ENCODE data around the gene KRT8. TPM values are rescaled to one million over a fixed set of nuclear protein-coding genes. Genes with fewer than 3 reads are reported as not detected.

KRT8 gene
- total RNA-seq, 1 experiment from 2014 or later, result 1,655 TPM

DNA sequence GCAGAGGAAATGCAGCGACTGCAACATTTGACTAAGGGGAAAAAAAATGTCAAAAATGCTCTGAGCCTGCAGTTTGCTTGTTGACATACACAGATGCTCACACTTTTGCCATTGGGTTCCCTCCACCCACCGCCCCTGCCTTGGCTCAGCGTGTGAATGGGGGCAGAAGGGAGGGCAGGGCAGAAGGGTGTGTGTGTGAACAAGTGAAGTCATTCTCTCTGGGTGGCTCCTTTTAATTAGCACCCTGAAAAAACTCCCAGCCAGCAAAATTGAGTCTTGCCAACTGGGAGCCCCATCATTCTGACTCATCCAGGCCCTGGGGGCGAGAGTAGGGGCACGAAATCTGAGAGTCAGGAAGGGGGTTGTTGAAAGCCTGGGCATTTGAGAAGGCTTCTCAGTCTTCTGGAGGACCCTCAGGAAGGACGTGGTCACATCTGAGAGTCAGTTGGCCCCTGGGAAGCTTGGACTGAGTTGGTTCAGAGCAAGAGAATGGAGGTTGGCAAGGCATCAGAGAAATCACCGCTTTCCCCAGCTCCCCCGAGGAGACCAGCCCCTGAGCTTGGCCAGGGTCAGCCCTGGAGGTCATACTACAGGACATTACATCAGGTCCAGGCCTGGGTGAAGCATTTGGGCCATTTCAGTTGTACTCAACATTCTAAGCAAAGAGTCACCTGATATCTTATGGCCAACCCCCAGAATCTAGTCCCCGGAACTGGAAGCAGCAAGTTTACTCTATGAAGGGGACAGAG is 33.4 kb downstream of the KRT8 start:
- TF ChIP-seq POLR2A (IDR thresholded peaks at IDR 0.05; ENCODE audit: borderline replicate concordance, extremely low read depth, insufficient read depth, insufficient read length) (no peak), POLR2AphosphoS5 (IDR thresholded peaks at IDR 0.05; ENCODE audit: low read depth, low read length) (0 out of 2 replicates have a peak, but pooled peaks have one; percentile 36)
- intact Hi-C loops (cut with micrococcal nuclease), result loop anchor here (2.0 to 5.0 kb wide), 5 partner anchors 205 to 724 kb away; no protein-coding TSS in a partner anchor
- H3K36me3 ChIP-seq (ENCODE audit: control insufficient read depth in 1 of 2, insufficient read depth in 2 of 2, low read length in 2 of 2), result no peaks in the 10 kb centered on the region
- no peaks in the 10 kb centered on the region for H4K20me1 ChIP-seq (ENCODE audit: insufficient read depth)
- no peaks in the 10 kb centered on the region for H3K9me2 ChIP-seq (ENCODE audit: insufficient read depth)
- ChIA-PET POLR2A (interaction anchor here (1.6 to 6.2 kb wide), 2 partner anchors 723 to 727 kb away, joined by 4 to 48 read pairs; no protein-coding TSS in a partner anchor), RAD21 (ENCODE audit: low non-redundant PET in 1 of 2, low total read pairs in 2 of 2, uncharacterized antibody in 2 of 2, unreplicated experiment in 2 of 2) (interaction anchor here in 1 of 2 experiments (1.3 kb wide), 1 partner anchor 728 kb away, joined by 6 read pairs; no protein-coding TSS in a partner anchor), CTCF (interaction anchor here (0.7 to 2.1 kb wide), 18 partner anchors 8 to 728 kb away, joined by 3 to 33 read pairs (median 8); partner anchors contain the start of genes EIF4B and KRT85)
- peaks cover 54 to 69% of the 10 kb centered on the region in 2 experiments for H3K4me1 ChIP-seq (ENCODE audit: control insufficient read depth in 1 of 2, insufficient read depth in 2 of 2, low read length in 2 of 2)
- H3K27me3 ChIP-seq (ENCODE audit: insufficient read depth, low read length), result no peaks in the 10 kb centered on the region
- 0 out of 4 replicates have a peak overlapping the region, but pooled peaks of 1 of the 2 experiments have one; percentile 16 for H3K4me3 ChIP-seq (replicated peaks in 1 of 2; ENCODE audit: low read depth in 1 of 2, low read length in 2 of 2)
- peak overlapping the region; percentile 78 for H3K9ac ChIP-seq (ENCODE audit: low read length)
- no peak for ATAC-seq
- BruUV-seq (replicated peaks), result no TSS peak
- H3K27ac ChIP-seq (ENCODE audit: low read depth, low read length), result peak overlapping the region; percentile 81
- DNase-seq (ENCODE audit: low read depth, low spot score), result no peak
- peak overlapping the region; percentile 91 for H3K4me2 ChIP-seq (ENCODE audit: low read length)
- H3K9me3 ChIP-seq (ENCODE audit: control insufficient read depth in 1 of 2, insufficient read depth in 1 of 2, low read depth in 1 of 2, low read length in 2 of 2), result no peaks in the 10 kb centered on the region
- H3K79me2 ChIP-seq (ENCODE audit: insufficient read depth, low read length), result no peaks in the 10 kb centered on the region
- peak overlapping the region; percentile 51 for H2AFZ ChIP-seq (ENCODE audit: low read depth, low read length, poor library complexity, severe bottlenecking)

DNA sequence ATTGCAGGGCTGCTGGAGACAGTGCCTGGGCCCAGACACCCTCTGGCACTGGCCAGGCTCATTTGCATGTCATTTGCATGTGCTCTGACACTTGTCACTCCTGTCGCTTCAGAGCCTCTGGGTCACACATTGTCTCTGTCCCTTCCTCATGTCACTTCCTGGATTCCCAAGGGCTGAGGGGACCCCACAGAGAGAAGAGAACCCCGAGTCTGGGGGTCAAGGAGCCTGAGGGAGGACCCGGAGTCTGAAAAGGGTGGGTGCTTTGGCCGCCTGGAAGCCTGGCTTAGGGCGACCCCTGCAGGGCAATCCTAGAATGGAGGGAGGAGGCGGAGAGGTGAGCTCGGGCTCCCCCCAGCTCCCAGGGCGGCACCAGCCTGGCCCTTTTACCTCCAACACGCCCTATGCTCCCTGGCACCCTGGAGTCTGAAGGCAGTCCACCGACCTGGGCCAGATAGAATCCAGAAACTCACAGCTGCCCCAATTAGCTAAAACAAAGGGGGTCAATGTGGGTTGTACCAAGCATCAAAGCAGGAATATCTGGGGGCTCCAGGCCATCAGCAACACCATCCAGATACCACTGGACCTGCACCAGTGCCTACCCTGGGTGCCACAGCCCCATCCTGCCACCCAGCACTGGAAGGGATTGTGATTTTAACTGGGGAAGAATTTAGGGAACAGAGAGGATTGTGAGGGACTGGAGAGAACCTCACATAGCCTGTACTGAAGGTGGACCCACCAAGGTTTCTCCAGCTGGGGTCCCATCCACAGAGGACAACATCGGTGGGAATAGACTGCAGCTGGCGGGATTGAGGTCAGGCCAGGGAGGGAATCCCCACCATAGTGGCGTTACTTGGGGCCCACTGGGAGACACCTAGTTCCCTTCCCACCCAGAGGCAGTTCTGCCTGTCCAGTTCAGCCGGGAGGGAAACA is 34.2 kb downstream of the KRT8 start:
- no peak for TF ChIP-seq TCF7L2 (IDR thresholded peaks at IDR 0.05; ENCODE audit: borderline replicate concordance, extremely low read depth, insufficient read depth, insufficient read length)
- TF ChIP-seq, protein P1, sequence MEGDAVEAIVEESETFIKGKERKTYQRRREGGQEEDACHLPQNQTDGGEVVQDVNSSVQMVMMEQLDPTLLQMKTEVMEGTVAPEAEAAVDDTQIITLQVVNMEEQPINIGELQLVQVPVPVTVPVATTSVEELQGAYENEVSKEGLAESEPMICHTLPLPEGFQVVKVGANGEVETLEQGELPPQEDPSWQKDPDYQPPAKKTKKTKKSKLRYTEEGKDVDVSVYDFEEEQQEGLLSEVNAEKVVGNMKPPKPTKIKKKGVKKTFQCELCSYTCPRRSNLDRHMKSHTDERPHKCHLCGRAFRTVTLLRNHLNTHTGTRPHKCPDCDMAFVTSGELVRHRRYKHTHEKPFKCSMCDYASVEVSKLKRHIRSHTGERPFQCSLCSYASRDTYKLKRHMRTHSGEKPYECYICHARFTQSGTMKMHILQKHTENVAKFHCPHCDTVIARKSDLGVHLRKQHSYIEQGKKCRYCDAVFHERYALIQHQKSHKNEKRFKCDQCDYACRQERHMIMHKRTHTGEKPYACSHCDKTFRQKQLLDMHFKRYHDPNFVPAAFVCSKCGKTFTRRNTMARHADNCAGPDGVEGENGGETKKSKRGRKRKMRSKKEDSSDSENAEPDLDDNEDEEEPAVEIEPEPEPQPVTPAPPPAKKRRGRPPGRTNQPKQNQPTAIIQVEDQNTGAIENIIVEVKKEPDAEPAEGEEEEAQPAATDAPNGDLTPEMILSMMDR (IDR thresholded peaks at IDR 0.05 in 2 of 3, conservative IDR thresholded peaks at IDR 0.05 in 1 of 3; ENCODE audit: borderline replicate concordance in 1 of 3, insufficient read depth in 1 of 3, low read depth in 2 of 3, low read length in 2 of 3), result peak in 2 of 3 experiments; percentile 89 to 96; a peak in 4 of 6 replicates
- POLR2A ChIA-PET, result interaction anchor here (1.0 to 6.2 kb wide), 3 partner anchors 480 to 726 kb away, joined by 5 to 48 read pairs (median 7); no protein-coding TSS in a partner anchor
- Histone ChIP-seq H2AFZ (ENCODE audit: low read depth, low read length, poor library complexity, severe bottlenecking) (peak overlapping the region; percentile 51), H3K9me2 (ENCODE audit: insufficient read depth) (no peaks in the 10 kb centered on the region), H3K79me2 (ENCODE audit: insufficient read depth, low read length) (no peaks in the 10 kb centered on the region), H3K4me3 (replicated peaks in 1 of 2; ENCODE audit: low read depth in 1 of 2, low read length in 2 of 2) (0 out of 4 replicates have a peak overlapping the region, but pooled peaks of 1 of the 2 experiments have one; percentile 16), H4K20me1 (ENCODE audit: insufficient read depth) (no peaks in the 10 kb centered on the region), H3K27ac (ENCODE audit: low read depth, low read length) (peak overlapping the region; percentile 81), H3K27me3 (ENCODE audit: insufficient read depth, low read length) (no peaks in the 10 kb centered on the region), H3K36me3 (ENCODE audit: control insufficient read depth in 1 of 2, insufficient read depth in 2 of 2, low read length in 2 of 2) (no peaks in the 10 kb centered on the region), H3K9me3 (ENCODE audit: control insufficient read depth in 1 of 2, insufficient read depth in 1 of 2, low read depth in 1 of 2, low read length in 2 of 2) (no peaks in the 10 kb centered on the region), H3K9ac (ENCODE audit: low read length) (peak overlapping the region; percentile 78), H3K4me1 (ENCODE audit: control insufficient read depth in 1 of 2, insufficient read depth in 2 of 2, low read length in 2 of 2) (peaks cover 48 to 64% of the 10 kb centered on the region in 2 experiments), H3K4me2 (ENCODE audit: low read length) (peak overlapping the region; percentile 91)
- no TSS peak for BruUV-seq (replicated peaks)
- CTCF ChIA-PET, result interaction anchor here (0.6 to 2.1 kb wide), 57 partner anchors 9 to 838 kb away, joined by 3 to 33 read pairs (median 5); partner anchors contain the start of genes EIF4B, KRT75, KRT84 and KRT85
- DNase-seq (ENCODE audit: low read depth, low spot score), result no peak
- ATAC-seq, result peak; percentile 71
- intact Hi-C loops (cut with micrococcal nuclease), result loop anchor here (1.0 to 5.0 kb wide), 8 partner anchors 204 to 723 kb away; no protein-coding TSS in a partner anchor
- RAD21 ChIA-PET (ENCODE audit: low non-redundant PET in 1 of 2, low total read pairs in 2 of 2, uncharacterized antibody in 2 of 2, unreplicated experiment in 2 of 2), result interaction anchor here (0.6 to 1.3 kb wide), 16 partner anchors 9 to 727 kb away, joined by 3 to 7 read pairs (median 4); no protein-coding TSS in a partner anchor
